Fibroblast of mammary gland (primary cell): ENCODE measurements around the gene METTL8.

Experiments used
- DNase-seq: peaks from one replicate; pipeline ENCODE4 v3.0.0-alpha.2; 2010; ENCODE audit warnings: low read depth
- H3K4me3 ChIP-seq: 2 replicates; pipeline ENCODE4 v1.5.1; 2011; ENCODE audit warnings: low read depth, mild to moderate bottlenecking, low read length, moderate library complexity; ENCODE audit not compliant: control insufficient read depth
- CTCF ChIP-seq: conservative IDR thresholded peaks from 2 replicates; pipeline ENCODE4 v1.5.1; 2011; ENCODE audit warnings: low read depth, low read length, inconsistent platforms; ENCODE audit not compliant: control insufficient read depth, insufficient read depth

Gene METTL8, protein sequence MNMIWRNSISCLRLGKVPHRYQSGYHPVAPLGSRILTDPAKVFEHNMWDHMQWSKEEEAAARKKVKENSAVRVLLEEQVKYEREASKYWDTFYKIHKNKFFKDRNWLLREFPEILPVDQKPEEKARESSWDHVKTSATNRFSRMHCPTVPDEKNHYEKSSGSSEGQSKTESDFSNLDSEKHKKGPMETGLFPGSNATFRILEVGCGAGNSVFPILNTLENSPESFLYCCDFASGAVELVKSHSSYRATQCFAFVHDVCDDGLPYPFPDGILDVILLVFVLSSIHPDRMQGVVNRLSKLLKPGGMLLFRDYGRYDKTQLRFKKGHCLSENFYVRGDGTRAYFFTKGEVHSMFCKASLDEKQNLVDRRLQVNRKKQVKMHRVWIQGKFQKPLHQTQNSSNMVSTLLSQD

DNA sequence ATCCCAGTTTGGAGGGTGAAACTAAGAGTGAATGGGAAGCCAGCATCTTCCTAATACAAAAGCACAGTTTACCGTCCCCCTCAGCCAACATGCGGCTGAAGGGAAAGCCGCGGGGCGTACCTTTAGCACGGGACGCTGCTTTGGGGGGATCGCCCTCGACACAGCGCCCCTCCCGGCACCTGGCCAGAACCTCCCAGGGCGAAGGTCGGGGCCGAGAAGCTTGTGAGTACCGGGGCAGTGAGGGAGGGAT is at the start of gene METTL8:
METTL8 (minus strand) TSS at position 228 of the 250 bp plus-strand sequence. CDS start 41,805 bp downstream, outside the sequence.
- H3K4me3 ChIP-seq, result peak within 1 kb of the TSS; percentile 92
- no peak for DNase-seq
- TF ChIP-seq CTCF, result no peak

DNA sequence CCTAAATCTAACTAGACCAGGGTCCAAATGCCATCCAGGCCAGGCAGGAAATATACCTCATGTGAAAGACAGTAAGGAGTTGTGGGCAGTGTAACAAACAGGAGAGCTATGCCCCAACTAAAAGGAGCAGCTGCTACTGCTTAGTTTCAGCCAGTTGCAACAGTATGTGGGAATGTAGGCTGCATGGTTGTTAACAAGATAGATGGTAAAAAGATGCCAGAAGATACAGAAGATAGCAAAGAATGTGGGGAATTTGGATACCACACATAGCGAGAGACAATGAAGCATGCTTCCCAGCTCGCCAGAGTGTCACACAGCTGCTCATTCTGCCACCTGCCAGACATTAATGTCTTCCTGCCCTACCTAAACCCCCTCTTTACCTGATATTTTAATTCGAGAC is 49.1 kb upstream of the METTL8 start:
- H3K4me3 ChIP-seq, result no peak overlapping the region
- no peak for TF ChIP-seq CTCF
- no peak for DNase-seq

- DNase-seq, result no peak
- TF ChIP-seq CTCF, result no peak
- no peak overlapping the region for H3K4me3 ChIP-seq
Observed at GRCh38 chr2:171482308-171482707, 48.5 kb upstream of the METTL8 start.

DNA sequence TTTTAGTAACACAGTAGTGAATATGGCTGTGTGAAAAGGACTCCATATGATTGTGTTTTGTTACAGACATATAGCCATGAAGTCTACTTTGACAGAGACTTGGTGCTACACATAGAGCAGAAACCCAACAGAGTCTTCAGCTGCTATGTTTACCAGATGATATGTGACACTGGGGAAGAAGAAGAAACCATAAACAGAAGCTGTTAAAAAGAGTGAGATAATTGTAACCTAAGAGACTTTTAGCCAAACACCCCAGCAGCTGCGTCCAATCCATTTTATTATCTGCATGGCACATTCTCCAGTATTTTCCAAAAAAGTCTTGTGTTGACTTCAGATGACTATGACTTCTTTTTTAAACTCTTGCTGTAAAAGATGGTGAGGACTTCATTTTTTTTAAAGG is 47.1 kb upstream of the METTL8 start:
- DNase-seq, result no peak
- H3K4me3 ChIP-seq, result no peak overlapping the region
- TF ChIP-seq CTCF, result no peak

DNA sequence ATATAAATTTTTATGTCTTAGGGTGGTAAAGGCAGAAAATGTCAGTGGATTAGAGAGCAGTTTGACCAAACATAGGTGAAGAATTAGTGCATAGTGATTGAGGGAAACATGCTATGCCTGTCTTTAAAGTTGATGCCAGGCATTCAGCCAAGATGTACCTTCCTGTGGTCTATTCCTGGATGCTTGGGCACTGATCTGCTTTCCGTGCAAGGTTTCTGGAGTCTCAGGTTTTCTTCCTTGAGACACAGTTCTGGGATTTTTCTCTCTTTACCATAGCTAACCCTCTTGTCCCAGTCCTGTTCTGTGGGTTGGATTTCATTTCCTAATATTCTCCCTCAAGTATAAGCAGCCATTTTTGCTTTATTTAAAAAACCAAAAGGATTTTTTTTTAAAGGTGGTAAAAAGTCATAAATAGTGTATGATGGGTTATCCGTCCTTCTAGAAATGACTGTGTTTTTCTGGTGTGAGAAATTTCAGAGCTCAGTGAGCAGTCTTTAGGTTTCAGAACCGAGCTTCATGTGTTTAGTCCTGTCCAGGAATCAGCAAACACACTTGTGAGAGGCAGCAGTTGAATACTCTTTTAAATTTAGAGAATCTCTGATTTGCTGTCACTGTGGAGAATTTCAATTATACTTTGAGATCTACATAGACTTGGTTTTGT is 45.5 kb upstream of the METTL8 start:
- TF ChIP-seq CTCF, result no peak
- no peak for DNase-seq
- H3K4me3 ChIP-seq, result no peak overlapping the region

GRCh38 chr2:171478345-171478744 is 44.6 kb upstream of the METTL8 start:
- TF ChIP-seq CTCF, result no peak
- no peak overlapping the region for H3K4me3 ChIP-seq
- DNase-seq, result peak; percentile 3
